Measurements from ENCODE around the gene CLEC9A.

DNA sequence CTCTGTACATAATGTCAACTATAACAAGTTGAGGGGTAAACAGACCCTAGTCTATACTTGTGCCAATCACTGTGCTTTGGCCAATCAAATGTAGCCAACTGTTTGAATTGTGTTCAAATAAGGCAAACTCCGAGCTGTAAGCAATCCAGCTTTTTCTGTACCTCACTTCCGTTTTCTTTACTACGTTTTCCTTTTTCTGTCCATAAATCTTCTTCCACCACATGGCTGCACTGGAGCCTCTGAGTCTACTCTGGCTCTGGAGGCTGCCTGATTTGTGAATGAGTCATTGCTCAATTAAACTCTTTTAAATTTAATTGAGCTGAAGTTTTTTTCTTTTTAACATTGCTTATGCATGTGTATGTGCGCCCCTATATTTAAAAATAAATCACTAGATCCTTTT, 38.6 kb downstream of the CLEC9A start:
- TF ChIP-seq, protein P1, sequence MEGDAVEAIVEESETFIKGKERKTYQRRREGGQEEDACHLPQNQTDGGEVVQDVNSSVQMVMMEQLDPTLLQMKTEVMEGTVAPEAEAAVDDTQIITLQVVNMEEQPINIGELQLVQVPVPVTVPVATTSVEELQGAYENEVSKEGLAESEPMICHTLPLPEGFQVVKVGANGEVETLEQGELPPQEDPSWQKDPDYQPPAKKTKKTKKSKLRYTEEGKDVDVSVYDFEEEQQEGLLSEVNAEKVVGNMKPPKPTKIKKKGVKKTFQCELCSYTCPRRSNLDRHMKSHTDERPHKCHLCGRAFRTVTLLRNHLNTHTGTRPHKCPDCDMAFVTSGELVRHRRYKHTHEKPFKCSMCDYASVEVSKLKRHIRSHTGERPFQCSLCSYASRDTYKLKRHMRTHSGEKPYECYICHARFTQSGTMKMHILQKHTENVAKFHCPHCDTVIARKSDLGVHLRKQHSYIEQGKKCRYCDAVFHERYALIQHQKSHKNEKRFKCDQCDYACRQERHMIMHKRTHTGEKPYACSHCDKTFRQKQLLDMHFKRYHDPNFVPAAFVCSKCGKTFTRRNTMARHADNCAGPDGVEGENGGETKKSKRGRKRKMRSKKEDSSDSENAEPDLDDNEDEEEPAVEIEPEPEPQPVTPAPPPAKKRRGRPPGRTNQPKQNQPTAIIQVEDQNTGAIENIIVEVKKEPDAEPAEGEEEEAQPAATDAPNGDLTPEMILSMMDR (IDR thresholded peaks at IDR 0.05; ENCODE audit: poor library complexity): no peak
- TF ChIP-seq EZH2 (IDR thresholded peaks at IDR 0.05; ENCODE audit: borderline replicate concordance) (no peak), EZH2phosphoT487 (IDR thresholded peaks at IDR 0.05; ENCODE audit: low read depth, severe bottlenecking, unreplicated experiment) (no peak)

Data from hepatocyte (in vitro differentiated cells).